ENCODE measurements around the gene RAD51B.

RAD51B gene

DNA sequence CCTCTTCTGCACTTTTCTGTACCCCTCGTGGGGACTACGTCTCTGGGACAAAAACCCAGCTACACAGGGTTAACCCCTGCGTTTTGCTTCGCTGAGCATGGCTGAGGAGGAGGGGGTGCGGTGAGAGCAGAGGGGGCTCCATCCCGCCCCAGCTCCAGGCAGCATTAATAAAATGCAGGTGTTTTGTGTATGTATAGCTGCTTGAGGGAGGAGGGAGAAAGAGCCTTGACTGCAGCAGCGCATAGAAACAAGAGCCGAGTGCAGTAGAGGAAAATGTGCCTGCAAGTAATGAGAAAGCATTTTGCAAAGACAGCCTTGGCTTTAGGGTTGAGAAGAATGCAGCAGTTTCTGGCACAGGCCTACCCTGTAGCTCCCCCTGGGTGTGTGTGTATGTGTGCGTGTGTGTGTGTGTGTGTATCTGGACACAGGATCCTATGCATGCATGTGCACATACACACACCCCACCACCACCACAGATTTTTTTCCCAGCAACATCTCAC, 869.3 kb downstream of the RAD51B start:
- Histone ChIP-seq H3K27ac (ENCODE audit: extremely low read depth, low read depth, low read length) (no peak overlapping the region), H3K36me3 (ENCODE audit: control insufficient read depth in 2 of 2, insufficient read depth in 1 of 2, low read length in 2 of 2) (no peaks in the 10 kb centered on the region), H3K4me3 (ENCODE audit: low read depth, low read length) (no peak overlapping the region), H3K9me3 (ENCODE audit: control insufficient read depth, insufficient read depth, low read depth, low read length) (no peaks in the 10 kb centered on the region), H3K4me1 (ENCODE audit: control insufficient read depth, insufficient read depth, low read length) (no peaks in the 10 kb centered on the region)
- CTCF ChIA-PET, result no interaction called here
- TF ChIP-seq PRDM2 (tag by site-specific recombination; IDR thresholded peaks at IDR 0.05; ENCODE audit: borderline replicate concordance), result no peak
- POLR2A ChIA-PET, result no interaction called here

DNA sequence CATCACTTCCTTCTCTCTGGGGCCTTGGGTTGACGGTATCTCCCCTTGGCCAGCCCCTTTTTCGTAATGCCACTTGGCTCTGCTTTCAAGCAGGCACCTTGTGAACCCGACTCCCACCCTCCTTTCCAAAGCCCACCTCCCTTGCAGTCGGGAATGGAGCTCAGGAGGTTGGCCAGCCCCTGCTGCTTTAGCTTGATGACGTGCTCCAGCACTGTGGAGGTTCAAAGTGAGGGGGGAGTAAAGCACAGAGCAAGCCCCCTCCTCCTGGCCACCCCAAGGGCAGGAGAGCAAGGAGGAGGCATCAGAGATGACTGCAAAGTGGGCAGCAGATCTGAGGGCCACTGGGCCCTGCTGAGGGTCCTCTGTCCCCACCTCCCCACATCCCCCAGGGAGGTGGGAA, 869.9 kb downstream of the RAD51B start:
- Histone ChIP-seq H3K36me3 (ENCODE audit: control insufficient read depth in 2 of 2, insufficient read depth in 1 of 2, low read length in 2 of 2) (no peaks in the 10 kb centered on the region), H3K4me1 (ENCODE audit: control insufficient read depth, insufficient read depth, low read length) (peaks cover 2% of the 10 kb centered on the region; the same call in 1 of the 2 replicates), H3K4me3 (ENCODE audit: low read depth, low read length) (no peak overlapping the region), H3K27ac (ENCODE audit: extremely low read depth, low read depth, low read length) (no peak overlapping the region), H3K9me3 (ENCODE audit: control insufficient read depth, insufficient read depth, low read depth, low read length) (no peaks in the 10 kb centered on the region)
- TF ChIP-seq ZNF777 (tag by site-specific recombination; IDR thresholded peaks at IDR 0.05; ENCODE audit: borderline replicate concordance), result no peak
- TF ChIP-seq EGR2 (tag by site-specific recombination; IDR thresholded peaks at IDR 0.05; ENCODE audit: low read depth), result no peak
- TF ChIP-seq ZBTB48 (tag by site-specific recombination; IDR thresholded peaks at IDR 0.05), result no peak
- TF ChIP-seq ZNF24 (tag by site-specific recombination; IDR thresholded peaks at IDR 0.05), result no peak
- TF ChIP-seq, protein P1, sequence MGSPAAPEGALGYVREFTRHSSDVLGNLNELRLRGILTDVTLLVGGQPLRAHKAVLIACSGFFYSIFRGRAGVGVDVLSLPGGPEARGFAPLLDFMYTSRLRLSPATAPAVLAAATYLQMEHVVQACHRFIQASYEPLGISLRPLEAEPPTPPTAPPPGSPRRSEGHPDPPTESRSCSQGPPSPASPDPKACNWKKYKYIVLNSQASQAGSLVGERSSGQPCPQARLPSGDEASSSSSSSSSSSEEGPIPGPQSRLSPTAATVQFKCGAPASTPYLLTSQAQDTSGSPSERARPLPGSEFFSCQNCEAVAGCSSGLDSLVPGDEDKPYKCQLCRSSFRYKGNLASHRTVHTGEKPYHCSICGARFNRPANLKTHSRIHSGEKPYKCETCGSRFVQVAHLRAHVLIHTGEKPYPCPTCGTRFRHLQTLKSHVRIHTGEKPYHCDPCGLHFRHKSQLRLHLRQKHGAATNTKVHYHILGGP (tag by site-specific recombination; IDR thresholded peaks at IDR 0.05), result no peak
- TF ChIP-seq ZNF274 (IDR thresholded peaks at IDR 0.05; ENCODE audit: low read length), result no peak
- no peak for TF ChIP-seq ZNF274 (tag by site-specific recombination; IDR thresholded peaks at IDR 0.05; ENCODE audit: borderline replicate concordance)
- TF ChIP-seq ZNF416 (tag by site-specific recombination; IDR thresholded peaks at IDR 0.05), result no peak
- TF ChIP-seq, protein P2, sequence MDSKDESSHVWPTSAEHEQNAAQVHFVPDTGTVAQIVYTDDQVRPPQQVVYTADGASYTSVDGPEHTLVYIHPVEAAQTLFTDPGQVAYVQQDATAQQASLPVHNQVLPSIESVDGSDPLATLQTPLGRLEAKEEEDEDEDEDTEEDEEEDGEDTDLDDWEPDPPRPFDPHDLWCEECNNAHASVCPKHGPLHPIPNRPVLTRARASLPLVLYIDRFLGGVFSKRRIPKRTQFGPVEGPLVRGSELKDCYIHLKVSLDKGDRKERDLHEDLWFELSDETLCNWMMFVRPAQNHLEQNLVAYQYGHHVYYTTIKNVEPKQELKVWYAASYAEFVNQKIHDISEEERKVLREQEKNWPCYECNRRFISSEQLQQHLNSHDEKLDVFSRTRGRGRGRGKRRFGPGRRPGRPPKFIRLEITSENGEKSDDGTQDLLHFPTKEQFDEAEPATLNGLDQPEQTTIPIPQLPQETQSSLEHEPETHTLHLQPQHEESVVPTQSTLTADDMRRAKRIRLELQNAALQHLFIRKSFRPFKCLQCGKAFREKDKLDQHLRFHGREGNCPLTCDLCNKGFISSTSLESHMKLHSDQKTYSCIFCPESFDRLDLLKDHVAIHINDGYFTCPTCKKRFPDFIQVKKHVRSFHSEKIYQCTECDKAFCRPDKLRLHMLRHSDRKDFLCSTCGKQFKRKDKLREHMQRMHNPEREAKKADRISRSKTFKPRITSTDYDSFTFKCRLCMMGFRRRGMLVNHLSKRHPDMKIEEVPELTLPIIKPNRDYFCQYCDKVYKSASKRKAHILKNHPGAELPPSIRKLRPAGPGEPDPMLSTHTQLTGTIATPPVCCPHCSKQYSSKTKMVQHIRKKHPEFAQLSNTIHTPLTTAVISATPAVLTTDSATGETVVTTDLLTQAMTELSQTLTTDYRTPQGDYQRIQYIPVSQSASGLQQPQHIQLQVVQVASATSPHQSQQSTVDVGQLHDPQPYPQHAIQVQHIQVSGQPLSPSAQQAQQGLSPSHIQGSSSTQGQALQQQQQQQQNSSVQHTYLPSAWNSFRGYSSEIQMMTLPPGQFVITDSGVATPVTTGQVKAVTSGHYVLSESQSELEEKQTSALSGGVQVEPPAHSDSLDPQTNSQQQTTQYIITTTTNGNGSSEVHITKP (tag by site-specific recombination; IDR thresholded peaks at IDR 0.05), result no peak
- no peak for TF ChIP-seq ZNF214 (tag by site-specific recombination; IDR thresholded peaks at IDR 0.05; ENCODE audit: borderline replicate concordance)
- no peak for TF ChIP-seq ZBTB8A (tag by site-specific recombination; IDR thresholded peaks at IDR 0.05)
- no peak for TF ChIP-seq ZNF776 (tag by site-specific recombination; IDR thresholded peaks at IDR 0.05; ENCODE audit: borderline replicate concordance)
- TF ChIP-seq ZBTB20 (tag by site-specific recombination; IDR thresholded peaks at IDR 0.05), result no peak
- TF ChIP-seq KLF8 (tag by site-specific recombination; IDR thresholded peaks at IDR 0.05), result no peak
- no peak for TF ChIP-seq SP7 (tag by site-specific recombination; IDR thresholded peaks at IDR 0.05)
- POLR2A ChIA-PET, result no interaction called here
- CTCF ChIA-PET, result no interaction called here

All from HEK293 (cell line).